Activated naive CD4-positive, alpha-beta T cell treated with anti-CD3 and anti-CD28 coated beads, Interleukin-2, amount 10 ng/mL, durations not matched to agents 7 days and 5 days (primary cell): Measurements from ENCODE around the gene KIF27.
"Not testable (repeated sequence)": the region's sequence is repeated elsewhere in the genome, so short reads cannot be mapped to it uniquely, and the experiment has no call there.

Experiments
- CTCF ChIA-PET: fragments of 350-600 bp; sonication (Branson Sonifier 250); formaldehyde crosslinking; loops from one replicate; lab custom pipeline; 2021; ENCODE audit warnings: antibody characterized with exemption; lab: Charles Lee
- DNase-seq: peaks from one replicate; pipeline ENCODE4 v3.0.0-alpha.2; 2020
- H3K27ac Mint-ChIP-seq: one replicate; pipeline ENCODE4 v1.8.0; 2021; ENCODE audit warnings: mild to moderate bottlenecking, moderate library complexity, mixed read lengths
- H3K27me3 Mint-ChIP-seq: one replicate; pipeline ENCODE4 v1.8.0; 2021; ENCODE audit warnings: mild to moderate bottlenecking, mixed read lengths
- H3K36me3 Mint-ChIP-seq: one replicate; pipeline ENCODE4 v1.8.0; 2021; ENCODE audit warnings: mixed read lengths
- H3K4me1 Mint-ChIP-seq: one replicate; pipeline ENCODE4 v1.8.0; 2021; ENCODE audit warnings: mixed read lengths
- H3K4me3 Mint-ChIP-seq: one replicate; pipeline ENCODE4 v1.8.0; 2021; ENCODE audit warnings: mild to moderate bottlenecking, moderate library complexity, mixed read lengths
- H3K9me3 Mint-ChIP-seq: one replicate; pipeline ENCODE4 v1.8.0; 2021; ENCODE audit warnings: mixed read lengths

Gene KIF27

DNA sequence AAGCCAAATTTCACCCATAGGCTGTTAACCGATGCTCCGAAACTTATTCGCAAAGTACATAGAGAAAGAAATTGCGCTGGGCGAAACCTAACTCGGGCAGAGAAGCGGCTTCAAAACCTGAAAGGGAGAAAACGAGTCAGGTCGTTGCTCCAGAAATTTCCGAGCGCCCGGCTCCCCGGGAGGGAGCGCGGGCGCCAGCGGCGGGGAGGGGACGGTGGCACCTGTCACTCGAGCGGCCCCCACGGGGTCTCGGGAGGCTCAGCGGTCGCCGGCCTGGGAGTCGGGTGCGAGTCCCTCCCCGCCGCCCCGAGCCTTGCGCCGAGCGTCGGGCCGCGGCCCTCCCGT lies 104.2 kb downstream of the KIF27 start:
- H3K9me3 Mint-ChIP-seq, H3K27me3 Mint-ChIP-seq, DNase-seq, H3K36me3 Mint-ChIP-seq: not testable (repeated sequence)
- Mint-ChIP-seq H3K27ac (peak overlapping the region; percentile 72), H3K4me1 (peaks cover 18% of the 10 kb centered on the region), H3K4me3 (peak overlapping the region; percentile 83)
- CTCF ChIA-PET: interaction anchor here (1.0 kb wide), 1 partner anchor 106 kb away, joined by 3 read pairs; no protein-coding TSS in a partner anchor

DNA sequence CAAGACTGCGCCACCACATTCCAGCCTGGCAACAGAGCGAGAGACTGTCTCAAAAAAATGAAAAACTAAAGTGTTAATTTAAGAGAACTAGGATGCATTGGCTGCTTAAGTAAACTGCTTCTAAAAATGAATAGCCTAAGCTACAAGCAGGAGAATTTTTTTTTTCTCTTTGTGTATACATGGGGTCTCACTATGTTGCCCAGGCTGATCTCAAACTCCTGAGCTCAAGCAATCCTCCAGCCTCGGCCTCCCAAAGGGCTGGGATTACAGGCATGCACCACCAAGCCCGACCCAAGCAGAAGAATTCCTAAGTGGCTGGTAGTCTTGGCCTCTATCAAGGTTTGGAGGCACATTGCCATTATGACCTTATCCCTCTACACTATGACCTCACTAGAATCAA lies 106.1 kb downstream of the KIF27 start:
- H3K4me3 Mint-ChIP-seq, CTCF ChIA-PET, H3K36me3 Mint-ChIP-seq, H3K9me3 Mint-ChIP-seq, H3K27ac Mint-ChIP-seq, DNase-seq, H3K27me3 Mint-ChIP-seq: not testable (repeated sequence)
- peaks cover 18% of the 10 kb centered on the region for H3K4me1 Mint-ChIP-seq

DNA sequence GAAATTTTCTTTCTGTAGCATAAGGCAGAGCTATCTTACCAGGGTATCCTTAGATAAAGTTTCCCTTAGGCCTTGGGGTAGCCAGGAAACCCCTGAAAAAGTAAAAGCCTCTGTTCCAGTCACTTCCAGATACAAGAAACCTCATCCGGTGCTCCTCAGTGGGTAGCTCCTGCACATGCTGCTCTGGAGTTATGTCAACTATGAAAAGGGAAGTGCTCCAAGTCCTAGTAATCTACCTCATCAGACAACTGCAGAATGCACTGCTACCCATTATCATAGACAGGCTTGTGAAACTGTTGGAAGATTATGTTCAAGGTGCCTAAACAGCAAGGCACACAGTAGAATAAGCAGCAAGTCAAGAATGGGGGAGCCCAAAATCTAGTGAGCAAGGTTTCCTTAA lies 112.0 kb downstream of the KIF27 start:
- CTCF ChIA-PET, H3K9me3 Mint-ChIP-seq, DNase-seq, H3K4me1 Mint-ChIP-seq, H3K27ac Mint-ChIP-seq, H3K27me3 Mint-ChIP-seq, H3K4me3 Mint-ChIP-seq, H3K36me3 Mint-ChIP-seq: not testable (repeated sequence)

- H3K9me3 Mint-ChIP-seq, H3K27ac Mint-ChIP-seq, H3K36me3 Mint-ChIP-seq, DNase-seq, H3K4me1 Mint-ChIP-seq, CTCF ChIA-PET, H3K27me3 Mint-ChIP-seq, H3K4me3 Mint-ChIP-seq: not testable (repeated sequence)
Observed at GRCh38 chr9:83804454-83804853, 116.8 kb downstream of the KIF27 start.

GRCh38 chr9:83803941-83804340 lies 117.3 kb downstream of the KIF27 start:
- H3K27me3 Mint-ChIP-seq, CTCF ChIA-PET, H3K4me3 Mint-ChIP-seq: not testable (repeated sequence)

DNA sequence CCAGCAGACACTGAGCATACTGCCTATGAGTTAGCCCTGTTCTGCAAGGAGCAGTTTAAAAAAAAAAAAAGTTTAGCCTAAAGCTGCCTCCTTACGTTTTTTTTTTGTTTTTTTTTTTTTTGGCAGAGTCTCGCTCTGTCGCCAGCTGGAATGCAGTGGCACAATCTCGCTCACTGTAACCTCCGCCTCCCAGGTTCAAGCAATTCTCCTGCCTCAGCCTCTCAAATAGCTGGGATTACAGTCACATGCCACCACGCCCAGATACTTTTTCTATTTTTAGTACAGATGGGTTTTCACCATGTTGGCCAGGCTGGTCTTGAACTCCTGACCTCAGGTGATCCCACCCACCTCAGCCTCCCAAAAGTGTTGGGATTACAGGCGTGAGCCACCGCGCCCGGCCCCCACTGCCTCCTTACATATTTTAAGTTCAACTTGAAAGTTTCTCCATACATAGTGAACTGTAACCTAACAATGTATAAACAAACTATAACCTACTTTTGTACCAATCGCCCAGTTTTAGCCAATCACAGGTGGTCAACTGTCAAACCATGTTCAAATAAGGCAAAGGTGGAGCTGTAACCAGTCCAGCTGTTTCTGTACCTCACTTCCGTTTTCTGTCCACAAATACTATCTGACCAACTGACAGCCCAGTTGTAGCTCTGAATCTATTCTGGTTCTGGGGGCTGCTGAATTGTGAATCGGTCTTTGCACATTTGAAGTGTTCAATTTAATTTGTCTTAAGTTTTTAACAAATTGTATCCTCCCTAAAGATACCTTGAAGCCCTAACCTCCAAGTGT lies 120.8 kb downstream of the KIF27 start:
- Mint-ChIP-seq H3K9me3 (no peaks in the 10 kb centered on the region), H3K4me1 (no peaks in the 10 kb centered on the region), H3K27ac (no peak overlapping the region), H3K27me3 (no peaks in the 10 kb centered on the region), H3K36me3 (peaks cover 13% of the 10 kb centered on the region), H3K4me3 (no peak overlapping the region)
- no peak for DNase-seq
- CTCF ChIA-PET: no interaction called here

More at GRCh38 chr9:83803941-83804340, 117.3 kb downstream of the KIF27 start:
- H3K36me3 Mint-ChIP-seq, H3K27ac Mint-ChIP-seq, DNase-seq, H3K9me3 Mint-ChIP-seq, H3K4me1 Mint-ChIP-seq: not testable (repeated sequence)

DNA sequence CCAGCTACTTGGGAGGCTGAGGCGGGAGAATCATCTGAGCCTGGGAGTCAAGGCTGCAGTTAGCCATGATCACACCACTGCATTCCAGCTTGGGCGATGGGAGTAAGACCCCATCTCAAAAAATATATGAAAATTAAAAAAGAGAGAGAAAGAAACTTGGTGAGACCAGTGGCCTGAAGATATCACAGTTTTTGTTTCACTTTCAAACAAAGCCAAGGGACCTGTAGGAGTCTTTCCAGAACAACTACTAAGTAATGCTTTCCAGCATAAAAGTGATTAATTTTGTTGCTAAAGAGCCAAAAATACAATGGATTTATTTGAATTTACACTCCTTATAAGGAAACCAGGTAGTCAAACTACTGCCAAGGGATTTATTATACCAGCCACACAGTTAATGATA lies 127.2 kb downstream of the KIF27 start:
- DNase-seq: no peak
- peaks cover 7% of the 10 kb centered on the region for H3K4me1 Mint-ChIP-seq
- H3K9me3 Mint-ChIP-seq: no peaks in the 10 kb centered on the region
- H3K36me3 Mint-ChIP-seq: peaks cover 13% of the 10 kb centered on the region
- H3K27me3 Mint-ChIP-seq: no peaks in the 10 kb centered on the region
- H3K4me3 Mint-ChIP-seq: no peak overlapping the region
- CTCF ChIA-PET: interaction anchor here (0.6 kb wide), 1 partner anchor 18 kb away, joined by 3 read pairs; no protein-coding TSS in a partner anchor
- peak overlapping the region; percentile 69 for H3K27ac Mint-ChIP-seq

- H3K36me3 Mint-ChIP-seq: peaks cover 9% of the 10 kb centered on the region
- H3K27me3 Mint-ChIP-seq: no peaks in the 10 kb centered on the region
- H3K9me3 Mint-ChIP-seq: no peaks in the 10 kb centered on the region
- H3K4me1 Mint-ChIP-seq: peaks cover 7% of the 10 kb centered on the region
- H3K27ac Mint-ChIP-seq: no peak overlapping the region
- CTCF ChIA-PET: no interaction called here
- no peak for DNase-seq
- H3K4me3 Mint-ChIP-seq: no peak overlapping the region
Observed at GRCh38 chr9:83792746-83793145, 128.5 kb downstream of the KIF27 start.
